Measurements from ENCODE around the gene DNAJC12. TPM values are rescaled to one million over a fixed set of nuclear protein-coding genes. Genes with fewer than 3 reads are reported as not detected.
"Not testable (repeated sequence)": the region's sequence is repeated elsewhere in the genome, so short reads cannot be mapped to it uniquely, and the experiment has no call there.

Gene DNAJC12
- total RNA-seq, 1 donor from 2014 or later: 5.1 TPM

GRCh38 chr10:67803588-67804394, 34.2 kb downstream of the DNAJC12 start:
- no peak for DNase-seq (ENCODE audit: low spot score)
- intact Hi-C loops (cut with DNase I): no loop called here
- ATAC-seq: no peak

DNA sequence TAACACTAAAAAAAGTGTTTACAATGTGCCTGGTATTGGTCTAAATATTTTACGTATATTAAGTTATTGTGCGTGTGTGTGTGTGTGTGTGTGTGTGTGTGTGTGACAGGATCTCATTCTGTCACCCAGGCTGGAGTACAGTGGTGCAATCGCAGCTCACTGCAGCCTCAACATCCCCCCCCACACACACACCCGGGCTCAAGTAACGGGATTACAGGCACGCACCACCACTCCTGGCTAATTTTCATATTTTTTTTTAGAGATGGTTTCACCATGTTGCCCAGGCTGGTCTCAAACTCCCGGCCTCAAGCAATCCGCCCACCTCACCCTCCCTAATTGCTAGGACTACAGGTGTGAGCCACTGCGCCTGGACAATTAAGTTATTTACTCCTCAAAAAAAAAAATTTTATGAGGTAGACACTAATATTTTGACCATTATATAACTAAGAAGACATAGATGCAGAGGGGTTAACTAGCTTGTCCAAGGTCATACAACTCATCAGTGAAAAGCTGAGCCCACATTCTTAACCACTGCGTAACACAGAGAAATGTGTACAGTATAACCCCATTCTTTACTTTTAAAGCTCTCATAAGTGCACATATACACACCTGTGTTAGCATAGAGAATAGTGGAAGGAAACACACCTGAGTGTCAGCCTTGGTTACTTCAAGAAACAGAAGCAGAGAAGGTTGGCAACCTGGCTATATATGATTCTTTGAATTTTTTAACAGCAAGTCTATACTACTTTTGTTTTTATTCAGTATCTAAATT, 35.0 kb downstream of the DNAJC12 start:
- DNase-seq (ENCODE audit: low spot score) (no peak), ATAC-seq (no peak)
- intact Hi-C loops (cut with DNase I): no loop called here

DNA sequence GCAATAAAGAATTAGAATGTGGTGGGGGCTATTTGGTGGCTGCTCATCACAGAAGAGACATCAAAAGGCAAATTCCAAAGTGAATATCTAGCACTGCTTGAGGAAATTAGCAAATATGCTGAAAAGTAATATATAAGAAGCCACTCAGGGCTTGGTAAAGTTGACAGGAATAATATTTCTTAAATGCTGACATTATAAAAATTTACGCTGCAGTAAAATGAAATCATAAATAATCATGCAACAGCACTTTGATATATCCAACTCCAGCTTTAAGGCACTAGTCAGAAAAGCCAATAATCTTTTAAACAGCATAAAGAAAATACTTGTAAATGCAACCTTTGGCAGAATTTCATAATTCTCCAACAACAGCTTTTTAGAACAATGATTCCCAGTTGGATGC, 36.9 kb downstream of the DNAJC12 start:
- ATAC-seq: no peak
- intact Hi-C loops (cut with DNase I): no loop called here
- DNase-seq (ENCODE audit: low spot score): no peak

- DNase-seq (ENCODE audit: low spot score): no peak
- no peak for ATAC-seq
- intact Hi-C loops (cut with DNase I): no loop called here
Measured at GRCh38 chr10:67794909-67795460, 43.0 kb downstream of the DNAJC12 start.

- intact Hi-C loops (cut with DNase I): no loop called here
- no peak for ATAC-seq
- DNase-seq (ENCODE audit: low spot score): no peak
Measured at GRCh38 chr10:67794256-67794655, 43.7 kb downstream of the DNAJC12 start.

DNA sequence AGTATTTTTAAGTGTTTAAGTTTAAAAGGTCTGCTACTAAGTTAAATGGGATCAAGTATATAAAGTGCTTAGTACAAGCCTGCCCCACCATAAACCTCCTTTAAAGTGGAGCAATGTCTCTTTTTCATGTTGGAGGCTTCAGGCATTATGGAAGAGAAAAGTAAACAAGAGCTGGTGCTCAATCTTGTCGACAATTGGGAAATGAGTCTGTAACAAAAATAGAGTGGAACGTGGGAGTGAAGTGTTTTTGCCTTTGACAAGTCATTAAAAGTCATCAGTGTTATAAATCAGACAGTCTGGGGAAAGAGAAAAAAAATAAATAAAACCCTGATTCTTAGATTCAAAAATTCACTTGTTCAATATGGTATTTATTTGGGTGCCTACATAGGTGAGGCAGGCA, 44.7 kb downstream of the DNAJC12 start:
- ATAC-seq (no peak), DNase-seq (ENCODE audit: low spot score) (no peak)
- intact Hi-C loops (cut with DNase I): no loop called here

DNA sequence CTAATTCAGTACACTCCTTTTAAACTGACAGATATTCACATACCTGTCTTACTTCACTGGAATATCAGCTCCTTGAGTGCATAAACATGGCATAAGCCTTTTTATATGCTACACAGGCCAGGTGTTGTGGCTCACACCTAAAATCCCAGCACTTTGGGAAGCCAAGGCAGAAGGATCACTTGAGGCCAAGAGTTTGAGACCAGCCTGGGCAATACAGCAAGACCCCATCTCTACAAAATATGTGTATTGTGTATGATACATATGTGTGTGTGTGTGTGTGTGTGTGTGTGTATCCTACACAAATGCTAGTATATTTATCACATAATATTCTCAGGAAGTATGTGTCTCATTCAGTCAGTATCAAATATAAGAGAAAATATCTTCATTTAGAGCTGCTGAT, 45.3 kb downstream of the DNAJC12 start:
- DNase-seq (ENCODE audit: low spot score) (no peak), ATAC-seq (no peak)
- intact Hi-C loops (cut with DNase I): no loop called here

- no peak for ATAC-seq
- DNase-seq (ENCODE audit: low spot score): no peak
- intact Hi-C loops (cut with DNase I): no loop called here
Measured at GRCh38 chr10:67790534-67791408, 47.2 kb downstream of the DNAJC12 start.

- intact Hi-C loops (cut with DNase I): no loop called here
- DNase-seq (ENCODE audit: low spot score) (no peak), ATAC-seq (no peak)
Measured at GRCh38 chr10:67789769-67790168, 48.2 kb downstream of the DNAJC12 start.

- no peak for ATAC-seq
- peak; percentile 75 for DNase-seq (ENCODE audit: low spot score)
- intact Hi-C loops (cut with DNase I): no loop called here
Measured at GRCh38 chr10:67788028-67788886, 49.7 kb downstream of the DNAJC12 start.

- intact Hi-C loops (cut with DNase I): no loop called here
- ATAC-seq: no peak
Measured at GRCh38 chr10:67785098-67785497, 52.9 kb downstream of the DNAJC12 start.

GRCh38 chr10:67784474-67784873, 53.5 kb downstream of the DNAJC12 start:
- ATAC-seq (no peak), DNase-seq (ENCODE audit: low spot score) (no peak)
- intact Hi-C loops (cut with DNase I): no loop called here

More at GRCh38 chr10:67785098-67785497, 52.9 kb downstream of the DNAJC12 start:
- DNase-seq (ENCODE audit: low spot score): no peak

- DNase-seq (ENCODE audit: low spot score): no peak
- no peak for ATAC-seq
- intact Hi-C loops (cut with DNase I): no loop called here
Measured at GRCh38 chr10:67783606-67784294, 54.2 kb downstream of the DNAJC12 start.

GRCh38 chr10:67782530-67782929, 55.5 kb downstream of the DNAJC12 start:
- intact Hi-C loops (cut with DNase I): no loop called here
- ATAC-seq (no peak), DNase-seq (ENCODE audit: low spot score) (no peak)

DNA sequence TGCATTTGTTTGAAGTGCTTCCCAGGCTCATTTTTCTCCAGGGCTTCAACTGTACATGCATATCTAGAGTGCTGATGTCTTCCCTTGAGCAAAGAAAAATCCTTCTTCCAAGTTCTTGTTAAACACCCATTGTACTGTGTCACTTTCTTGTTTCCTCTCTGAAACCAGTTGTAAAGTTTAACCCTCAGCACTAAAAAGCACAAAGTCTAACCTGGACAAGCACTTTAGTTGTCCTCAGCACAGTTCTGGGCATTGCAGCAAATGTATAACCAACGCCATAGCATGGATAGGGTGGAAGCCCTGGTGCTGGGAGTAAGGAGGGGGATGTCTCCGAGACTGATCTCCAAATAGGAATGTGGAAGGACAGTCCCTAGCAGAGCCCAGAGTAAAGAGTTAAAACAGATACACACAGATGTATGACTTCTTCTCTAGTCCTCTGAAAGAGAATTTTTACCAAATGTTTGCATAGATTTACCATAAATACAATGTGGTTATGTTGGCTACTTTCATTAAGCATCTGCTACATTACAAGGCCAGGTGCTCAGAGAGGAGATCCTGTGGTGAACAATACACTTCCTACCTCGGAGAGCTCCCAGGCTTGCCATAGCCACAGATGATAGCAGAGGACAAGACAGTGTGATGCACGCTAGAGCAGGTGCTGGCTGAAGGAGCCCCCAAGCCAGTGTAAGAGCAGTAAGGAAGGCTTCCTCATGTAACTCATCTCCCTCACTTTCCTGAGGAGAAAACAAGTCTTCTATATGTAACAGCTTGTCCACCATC, 57.0 kb downstream of the DNAJC12 start:
- no peak for DNase-seq (ENCODE audit: low spot score)
- intact Hi-C loops (cut with DNase I): no loop called here
- ATAC-seq: no peak

- intact Hi-C loops (cut with DNase I); ATAC-seq: not testable (repeated sequence)
Measured at GRCh38 chr10:67780204-67780621, 57.8 kb downstream of the DNAJC12 start.

More at GRCh38 chr10:67780204-67780621, 57.8 kb downstream of the DNAJC12 start:
- DNase-seq (ENCODE audit: low spot score): not testable (repeated sequence)
